ENCODE measurements around the gene PNPLA2.

Gene PNPLA2

GRCh38 chr11:841981-842369, 23.3 kb downstream of the PNPLA2 start:
- Histone ChIP-seq H3K27ac (ENCODE audit: low read length) (no peak overlapping the region), H3K4me3 (ENCODE audit: low read length) (peak overlapping the region; percentile 93), H3K9me3 (ENCODE audit: control insufficient read depth, insufficient read depth, low read length) (no peaks in the 10 kb centered on the region), H3K4me1 (ENCODE audit: control insufficient read depth, insufficient read depth, low read length) (peaks cover 13% of the 10 kb centered on the region), H3K27me3 (ENCODE audit: control insufficient read depth, insufficient read depth, low read length) (no peaks in the 10 kb centered on the region), H3K36me3 (ENCODE audit: control insufficient read depth, insufficient read depth, low read length) (peaks cover 27% of the 10 kb centered on the region)
- no CpG with 5 or more reads among the region's 27 CpGs for WGBS (ENCODE audit: insufficient coverage, insufficient read length)
- no peak for DNase-seq (ENCODE audit: low read depth, low spot score)

- no peak within 1 kb of the TSS for H3K27ac ChIP-seq (ENCODE audit: low read length)
- peaks cover 27% of the 10 kb centered on the region for H3K36me3 ChIP-seq (ENCODE audit: control insufficient read depth, insufficient read depth, low read length)
- no peaks in the 10 kb centered on the region for H3K9me3 ChIP-seq (ENCODE audit: control insufficient read depth, insufficient read depth, low read length)
- WGBS (ENCODE audit: insufficient coverage, insufficient read length): no CpG with 5 or more reads among the region's 87 CpGs
- H3K4me3 ChIP-seq (ENCODE audit: low read length): peak within 1 kb of the TSS; percentile 93
- H3K4me1 ChIP-seq (ENCODE audit: control insufficient read depth, insufficient read depth, low read length): peaks cover 13% of the 10 kb centered on the region
- no peaks in the 10 kb centered on the region for H3K27me3 ChIP-seq (ENCODE audit: control insufficient read depth, insufficient read depth, low read length)
- no peak for DNase-seq (ENCODE audit: low read depth, low spot score)
Measured at GRCh38 chr11:842370-843002, 23.8 kb downstream of the PNPLA2 start, which contains the start of the genes POLR2L and TSPAN4. Gene POLR2L (minus strand): TSS chr11:842529. CDS start chr11:842508, 21 bp downstream. Gene TSPAN4 (plus strand): TSS chr11:842852. CDS start chr11:850305, 7,453 bp downstream.

GRCh38 chr11:843086-843734, 24.5 kb downstream of the PNPLA2 start:
- DNase-seq (ENCODE audit: low read depth, low spot score): no peak
- Histone ChIP-seq H3K9me3 (ENCODE audit: control insufficient read depth, insufficient read depth, low read length) (no peaks in the 10 kb centered on the region), H3K27ac (ENCODE audit: low read length) (no peak overlapping the region), H3K4me3 (ENCODE audit: low read length) (peak overlapping the region; percentile 93), H3K27me3 (ENCODE audit: control insufficient read depth, insufficient read depth, low read length) (no peaks in the 10 kb centered on the region), H3K4me1 (ENCODE audit: control insufficient read depth, insufficient read depth, low read length) (peaks cover 13% of the 10 kb centered on the region), H3K36me3 (ENCODE audit: control insufficient read depth, insufficient read depth, low read length) (peaks cover 21% of the 10 kb centered on the region)
- WGBS (ENCODE audit: insufficient coverage, insufficient read length): no CpG with 5 or more reads among the region's 53 CpGs

GRCh38 chr11:843818-844692, 25.3 kb downstream of the PNPLA2 start:
- Histone ChIP-seq H3K4me1 (ENCODE audit: control insufficient read depth, insufficient read depth, low read length) (peaks cover 14% of the 10 kb centered on the region), H3K27me3 (ENCODE audit: control insufficient read depth, insufficient read depth, low read length) (no peaks in the 10 kb centered on the region), H3K4me3 (ENCODE audit: low read length) (peak overlapping the region; percentile 93; the same call in 1 of the 2 replicates), H3K27ac (ENCODE audit: low read length) (no peak overlapping the region), H3K36me3 (ENCODE audit: control insufficient read depth, insufficient read depth, low read length) (peaks cover 15% of the 10 kb centered on the region), H3K9me3 (ENCODE audit: control insufficient read depth, insufficient read depth, low read length) (no peaks in the 10 kb centered on the region)
- no CpG with 5 or more reads among the region's 25 CpGs for WGBS (ENCODE audit: insufficient coverage, insufficient read length)
- no peak for DNase-seq (ENCODE audit: low read depth, low spot score)

- Histone ChIP-seq H3K9me3 (ENCODE audit: control insufficient read depth, insufficient read depth, low read length) (no peaks in the 10 kb centered on the region), H3K27ac (ENCODE audit: low read length) (no peak overlapping the region), H3K27me3 (ENCODE audit: control insufficient read depth, insufficient read depth, low read length) (no peaks in the 10 kb centered on the region), H3K36me3 (ENCODE audit: control insufficient read depth, insufficient read depth, low read length) (peaks cover 9% of the 10 kb centered on the region), H3K4me1 (ENCODE audit: control insufficient read depth, insufficient read depth, low read length) (peaks cover 14% of the 10 kb centered on the region), H3K4me3 (ENCODE audit: low read length) (peak overlapping the region; percentile 32; the same call in 1 of the 2 replicates)
- WGBS (ENCODE audit: insufficient coverage, insufficient read length): no CpG with 5 or more reads among the region's 31 CpGs
- DNase-seq (ENCODE audit: low read depth, low spot score): no peak
Measured at GRCh38 chr11:844693-845644, 26.3 kb downstream of the PNPLA2 start.

GRCh38 chr11:845872-846495, 27.3 kb downstream of the PNPLA2 start:
- DNase-seq (ENCODE audit: low read depth, low spot score): no peak
- H3K27me3 ChIP-seq (ENCODE audit: control insufficient read depth, insufficient read depth, low read length): no peaks in the 10 kb centered on the region
- H3K9me3 ChIP-seq (ENCODE audit: control insufficient read depth, insufficient read depth, low read length): no peaks in the 10 kb centered on the region
- no peak overlapping the region for H3K4me3 ChIP-seq (ENCODE audit: low read length)
- no peak overlapping the region for H3K27ac ChIP-seq (ENCODE audit: low read length)
- no CpG with 5 or more reads among the region's 8 CpGs for WGBS (ENCODE audit: insufficient coverage, insufficient read length)
- no peaks in the 10 kb centered on the region; the same call in 1 of the 2 replicates for H3K36me3 ChIP-seq (ENCODE audit: control insufficient read depth, insufficient read depth, low read length)
- H3K4me1 ChIP-seq (ENCODE audit: control insufficient read depth, insufficient read depth, low read length): peaks cover 14% of the 10 kb centered on the region

- H3K27ac ChIP-seq (ENCODE audit: low read length): no peak overlapping the region
- H3K9me3 ChIP-seq (ENCODE audit: control insufficient read depth, insufficient read depth, low read length): no peaks in the 10 kb centered on the region
- WGBS (ENCODE audit: insufficient coverage, insufficient read length): no CpG with 5 or more reads among the region's 11 CpGs
- no peak for DNase-seq (ENCODE audit: low read depth, low spot score)
- no peaks in the 10 kb centered on the region; the same call in 1 of the 2 replicates for H3K36me3 ChIP-seq (ENCODE audit: control insufficient read depth, insufficient read depth, low read length)
- H3K4me1 ChIP-seq (ENCODE audit: control insufficient read depth, insufficient read depth, low read length): peaks cover 16% of the 10 kb centered on the region
- H3K27me3 ChIP-seq (ENCODE audit: control insufficient read depth, insufficient read depth, low read length): no peaks in the 10 kb centered on the region
- H3K4me3 ChIP-seq (ENCODE audit: low read length): no peak overlapping the region
Measured at GRCh38 chr11:846496-847098, 27.9 kb downstream of the PNPLA2 start.

GRCh38 chr11:847876-848275, 29.2 kb downstream of the PNPLA2 start:
- peaks cover 16% of the 10 kb centered on the region for H3K4me1 ChIP-seq (ENCODE audit: control insufficient read depth, insufficient read depth, low read length)
- no peak for DNase-seq (ENCODE audit: low read depth, low spot score)
- no peaks in the 10 kb centered on the region for H3K9me3 ChIP-seq (ENCODE audit: control insufficient read depth, insufficient read depth, low read length)
- no peaks in the 10 kb centered on the region; the same call in 1 of the 2 replicates for H3K36me3 ChIP-seq (ENCODE audit: control insufficient read depth, insufficient read depth, low read length)
- WGBS (ENCODE audit: insufficient coverage, insufficient read length): no CpG with 5 or more reads among the region's 18 CpGs
- no peak overlapping the region for H3K4me3 ChIP-seq (ENCODE audit: low read length)
- H3K27ac ChIP-seq (ENCODE audit: low read length): no peak overlapping the region
- H3K27me3 ChIP-seq (ENCODE audit: control insufficient read depth, insufficient read depth, low read length): no peaks in the 10 kb centered on the region

- Histone ChIP-seq H3K27ac (ENCODE audit: low read length) (no peak overlapping the region), H3K27me3 (ENCODE audit: control insufficient read depth, insufficient read depth, low read length) (no peaks in the 10 kb centered on the region), H3K9me3 (ENCODE audit: control insufficient read depth, insufficient read depth, low read length) (no peaks in the 10 kb centered on the region), H3K36me3 (ENCODE audit: control insufficient read depth, insufficient read depth, low read length) (no peaks in the 10 kb centered on the region; the same call in 1 of the 2 replicates), H3K4me3 (ENCODE audit: low read length) (no peak overlapping the region), H3K4me1 (ENCODE audit: control insufficient read depth, insufficient read depth, low read length) (peaks cover 16% of the 10 kb centered on the region)
- no peak for DNase-seq (ENCODE audit: low read depth, low spot score)
- WGBS (ENCODE audit: insufficient coverage, insufficient read length): no CpG with 5 or more reads among the region's 14 CpGs
Measured at GRCh38 chr11:848380-848931, 29.7 kb downstream of the PNPLA2 start.

Measured in iPS DF 6.9 (cell line).